Transverse colon (tissue), 4 donors: ENCODE results near the gene TIAM1. TPM values are rescaled to one million over a fixed set of nuclear protein-coding genes. Genes with fewer than 3 reads are reported as not detected.

Experiments used
- DNase-seq: peaks from one replicate; pipeline ENCODE4 v3.0.0-alpha.2; 2019
- H3K27ac ChIP-seq, 4 donors: fragments of 200-600 bp; sonication (generic); 2 replicates each; pipeline ENCODE4 v1.5.1; 2016 to 2018; ENCODE audit warnings: inconsistent platforms in 4 of 4
- H3K27me3 ChIP-seq: fragments of 200-600 bp; sonication (generic); 2 replicates; pipeline ENCODE4 v1.5.1; 2017; ENCODE audit warnings: inconsistent platforms
- H3K36me3 ChIP-seq, 4 donors: fragments of 200-600 bp; sonication (generic); 2 replicates each; pipeline ENCODE4 v1.5.1; 2017 to 2019; ENCODE audit warnings: inconsistent platforms in 4 of 4
- H3K4me1 ChIP-seq, 4 donors: fragments of 200-600 bp; sonication (generic); 2 replicates each; pipeline ENCODE4 v1.5.1; 2017 to 2020; ENCODE audit warnings: inconsistent platforms in 4 of 4
- H3K4me3 ChIP-seq, 4 donors: fragments of 200-600 bp; sonication (generic); 1 replicate in 1 of 4; 2 replicates in 3 of 4; pipeline versions ENCODE4 v1.5.1 to v1.6.1; 2017 to 2019; ENCODE audit warnings: inconsistent platforms in 4 of 4
- H3K9me3 ChIP-seq, 2 donors: fragments of 200-600 bp; sonication (generic); 2 replicates each; pipeline ENCODE4 v1.5.1; 2017 to 2019; ENCODE audit warnings: inconsistent platforms in 2 of 2
- EP300 ChIP-seq: sonication (generic); formaldehyde crosslinking; IDR thresholded peaks from one replicate; pipeline ENCODE4 v1.6.1; 2017; ENCODE audit warnings: antibody characterized with exemption, low read depth
- POLR2A ChIP-seq: fragments of 450-650 bp; IDR thresholded peaks from one replicate; pipeline ENCODE4 v1.6.1; 2016; ENCODE audit warnings: antibody characterized with exemption, mild to moderate bottlenecking, moderate library complexity
- POLR2AphosphoS5 ChIP-seq, 3 donors: sonication (generic); formaldehyde crosslinking; IDR thresholded peaks; one replicate each; pipeline ENCODE4 v1.6.1; 2016; ENCODE audit warnings: antibody characterized with exemption in 3 of 3
- WGBS, 2 donors: methylation state at CpG; one replicate each; pipeline ENCODE4 v1.1.5; 2018; ENCODE audit warnings: low coverage in 1 of 2; 5-methylcytosine and 5-hydroxymethylcytosine counted together
- in situ Hi-C, 4 donors: fragments of 200-750 bp; cut with MboI; loops; one replicate each; pipeline versions ENCODE4 v1.15.0 to v1.15.1; 2017; ENCODE audit warnings: low sequenced_read_pairs in 3 of 4, low pct_ligation_motif_present in 1 of 4, low pct_unique_long_range_greater_than_20kb in 1 of 4
- intact Hi-C: fragments of 100-400 bp; cut with DNase I; formaldehyde crosslinking; loops from one replicate; pipeline ENCODE4 v1.15.1; 2023; ENCODE audit warnings: low total_unique reads
- total RNA-seq, 4 donors: library from RNA; depleted of rRNA; stranded (reverse); fragments of >200 nt; gene quantifications; one replicate each; pipeline ENCODE4 v1.1.0, GENCODE V29; 2016
- TF ChIP-seq, protein P1 (sequence below), 5 experiments: fragments of 200-600 bp in 3 of 5; fragments of 450-650 bp in 2 of 5; sonication (generic) in 3 of 5; IDR thresholded peaks; 1 replicate in 2 of 5; 2 replicates in 3 of 5; pipeline ENCODE4 v1.5.1; 2016 to 2017; ENCODE audit warnings: antibody characterized with exemption in 5 of 5, inconsistent platforms in 3 of 5, mild to moderate bottlenecking in 2 of 5, moderate library complexity in 1 of 5

The TIAM1 gene
- total RNA-seq, 4 donors from 2014 or later, result 4.5 to 18.9 (median 6.5) TPM

DNA sequence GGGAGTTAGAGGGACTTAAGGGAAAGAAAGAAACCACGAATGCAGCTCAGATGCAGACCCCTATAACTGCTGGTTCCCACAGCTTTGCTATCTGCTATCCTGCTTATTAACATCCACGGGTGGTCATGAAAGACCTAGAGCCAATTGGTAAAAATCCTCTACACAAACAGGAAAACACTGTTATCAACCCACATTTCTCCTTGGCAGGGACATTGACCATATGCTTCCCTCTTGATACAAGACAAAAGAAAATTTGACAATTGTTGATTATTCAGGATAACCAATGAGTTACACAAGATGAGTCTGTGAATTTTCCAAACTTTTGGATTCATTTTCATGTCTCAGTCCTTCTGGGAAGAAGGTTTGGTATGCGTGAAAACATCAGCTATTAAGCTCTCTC lies 90.4 kb downstream of the TIAM1 start:
- H3K9me3 ChIP-seq, result no peaks in the 10 kb centered on the region
- DNase-seq, result no peak
- in situ Hi-C loops, result no loop called here
- H3K4me3 ChIP-seq, result no peak overlapping the region
- no peaks in the 10 kb centered on the region for H3K4me1 ChIP-seq
- TF ChIP-seq, protein P1, sequence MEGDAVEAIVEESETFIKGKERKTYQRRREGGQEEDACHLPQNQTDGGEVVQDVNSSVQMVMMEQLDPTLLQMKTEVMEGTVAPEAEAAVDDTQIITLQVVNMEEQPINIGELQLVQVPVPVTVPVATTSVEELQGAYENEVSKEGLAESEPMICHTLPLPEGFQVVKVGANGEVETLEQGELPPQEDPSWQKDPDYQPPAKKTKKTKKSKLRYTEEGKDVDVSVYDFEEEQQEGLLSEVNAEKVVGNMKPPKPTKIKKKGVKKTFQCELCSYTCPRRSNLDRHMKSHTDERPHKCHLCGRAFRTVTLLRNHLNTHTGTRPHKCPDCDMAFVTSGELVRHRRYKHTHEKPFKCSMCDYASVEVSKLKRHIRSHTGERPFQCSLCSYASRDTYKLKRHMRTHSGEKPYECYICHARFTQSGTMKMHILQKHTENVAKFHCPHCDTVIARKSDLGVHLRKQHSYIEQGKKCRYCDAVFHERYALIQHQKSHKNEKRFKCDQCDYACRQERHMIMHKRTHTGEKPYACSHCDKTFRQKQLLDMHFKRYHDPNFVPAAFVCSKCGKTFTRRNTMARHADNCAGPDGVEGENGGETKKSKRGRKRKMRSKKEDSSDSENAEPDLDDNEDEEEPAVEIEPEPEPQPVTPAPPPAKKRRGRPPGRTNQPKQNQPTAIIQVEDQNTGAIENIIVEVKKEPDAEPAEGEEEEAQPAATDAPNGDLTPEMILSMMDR (IDR thresholded peaks at IDR 0.05), result no peak
- TF ChIP-seq POLR2A (no peak), POLR2AphosphoS5 (IDR thresholded peaks at IDR 0.05) (no peak), EP300 (no peak)
- no peaks in the 10 kb centered on the region for H3K36me3 ChIP-seq
- H3K27ac ChIP-seq, result no peak overlapping the region
- H3K27me3 ChIP-seq, result no peaks in the 10 kb centered on the region
- intact Hi-C loops, result no loop called here
- WGBS, 2 donors, result 59 to 75% methylated on average over 2 to 3 of the region's 3 CpGs

DNA sequence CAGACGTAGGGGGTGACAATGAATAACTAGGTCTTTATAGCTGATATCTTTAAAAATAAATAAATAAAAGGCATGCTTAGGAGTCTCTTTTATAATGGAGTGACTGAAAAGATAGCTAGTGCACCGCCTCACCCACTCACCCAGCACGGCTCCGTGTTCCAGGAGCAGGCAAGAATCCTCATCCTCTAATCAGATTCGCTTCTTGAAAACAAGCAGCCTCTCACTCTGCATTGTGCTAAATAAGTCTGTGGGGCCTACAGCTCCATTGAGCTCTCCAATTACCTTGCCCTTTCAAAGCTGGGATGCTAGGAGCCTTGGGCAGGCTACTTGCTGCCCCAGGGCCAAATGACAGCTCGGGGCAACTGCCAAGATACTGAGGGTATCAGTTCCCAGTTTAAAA lies 91.5 kb downstream of the TIAM1 start:
- DNase-seq, result no peak
- H3K4me3 ChIP-seq, result no peak overlapping the region
- no peaks in the 10 kb centered on the region for H3K36me3 ChIP-seq
- TF ChIP-seq, protein P1 (IDR thresholded peaks at IDR 0.05), result no peak
- TF ChIP-seq POLR2AphosphoS5 (IDR thresholded peaks at IDR 0.05) (no peak), EP300 (no peak), POLR2A (no peak)
- H3K27ac ChIP-seq, result no peak overlapping the region
- H3K4me1 ChIP-seq, result no peaks in the 10 kb centered on the region
- H3K27me3 ChIP-seq, result no peaks in the 10 kb centered on the region
- intact Hi-C loops, result no loop called here
- H3K9me3 ChIP-seq, result no peaks in the 10 kb centered on the region
- in situ Hi-C loops, result no loop called here
- 92 to 95% methylated on average over 6 of the region's 6 CpGs for WGBS, 2 donors

DNA sequence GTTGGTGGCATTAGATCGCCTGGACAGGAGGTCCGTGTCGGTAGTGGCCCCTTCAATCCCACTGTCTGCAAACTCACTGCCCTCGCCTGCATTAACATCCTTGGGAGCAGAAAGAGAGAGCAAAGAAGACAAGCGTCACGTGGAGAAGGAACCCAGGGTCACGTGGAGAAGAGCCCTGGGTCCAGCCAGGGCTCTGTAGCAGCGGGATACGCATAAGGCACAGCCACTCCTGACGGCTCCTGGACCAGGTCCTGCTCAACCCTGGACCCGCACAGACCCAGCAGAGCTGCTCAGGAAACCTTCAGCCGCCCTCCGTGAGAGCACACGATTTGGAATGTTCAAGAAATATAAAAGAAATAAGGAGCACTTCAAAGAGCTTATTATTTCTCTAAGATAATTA lies 92.0 kb downstream of the TIAM1 start:
- TF ChIP-seq EP300, result no peak
- no peak for TF ChIP-seq POLR2A
- TF ChIP-seq POLR2AphosphoS5 (IDR thresholded peaks at IDR 0.05), result no peak
- TF ChIP-seq, protein P1 (IDR thresholded peaks at IDR 0.05), result no peak
- H3K4me1 ChIP-seq, result no peaks in the 10 kb centered on the region
- DNase-seq, result no peak
- H3K36me3 ChIP-seq, result no peaks in the 10 kb centered on the region
- no peaks in the 10 kb centered on the region for H3K9me3 ChIP-seq
- no peak overlapping the region for H3K27ac ChIP-seq
- 92 to 93% methylated on average over 7 to 14 of the region's 14 CpGs for WGBS, 2 donors
- no peak overlapping the region for H3K4me3 ChIP-seq
- intact Hi-C loops (no loop called here), in situ Hi-C loops (no loop called here)
- no peaks in the 10 kb centered on the region for H3K27me3 ChIP-seq

DNA sequence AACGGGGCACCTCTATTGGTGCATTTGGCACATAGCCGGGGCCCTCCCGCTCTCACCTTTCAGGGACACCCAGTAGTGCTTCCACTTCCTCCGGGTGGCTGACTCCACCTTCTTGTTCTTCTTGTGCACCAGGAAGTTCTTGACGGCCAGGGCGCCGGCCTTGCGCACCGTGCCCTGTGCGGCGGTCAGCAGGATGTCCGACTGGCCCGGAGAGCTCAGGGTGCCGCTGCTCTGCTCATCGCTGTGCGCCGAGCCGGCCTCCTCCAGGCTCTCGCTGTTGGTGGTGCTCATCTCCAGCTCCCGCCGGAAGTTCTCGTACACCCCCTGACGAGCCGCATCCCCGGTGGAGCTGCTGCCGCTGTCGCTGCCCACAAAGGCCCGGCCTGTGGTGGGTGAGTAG lies 92.4 kb downstream of the TIAM1 start:
- Histone ChIP-seq H3K4me3 (no peak overlapping the region), H3K36me3 (no peaks in the 10 kb centered on the region), H3K27ac (no peak overlapping the region), H3K4me1 (no peaks in the 10 kb centered on the region), H3K9me3 (no peaks in the 10 kb centered on the region), H3K27me3 (no peaks in the 10 kb centered on the region)
- in situ Hi-C loops, result no loop called here
- WGBS, 2 donors, result 98% methylated on average over 28 of the region's 28 CpGs; no CpG with 5 or more reads in 1 of the 2 donors
- no peak for TF ChIP-seq EP300
- TF ChIP-seq POLR2AphosphoS5 (IDR thresholded peaks at IDR 0.05), result no peak
- TF ChIP-seq POLR2A, result no peak
- TF ChIP-seq, protein P1 (IDR thresholded peaks at IDR 0.05), result no peak
- intact Hi-C loops, result no loop called here
- no peak for DNase-seq
